Upper lobe of left lung (tissue), 4 donors: Measurements from ENCODE around the gene MARCKS.

Experiments
- EP300 ChIP-seq, 4 donors: sonication (generic); formaldehyde crosslinking; IDR thresholded peaks; one replicate each; pipeline ENCODE4 v1.5.1; 2017; ENCODE audit warnings: antibody characterized with exemption in 4 of 4, control low read depth in 2 of 4
- POLR2A ChIP-seq, 4 donors: fragments of 450-650 bp; IDR thresholded peaks; one replicate each; pipeline ENCODE4 v1.5.1; 2016 to 2017; ENCODE audit warnings: antibody characterized with exemption in 4 of 4, mild to moderate bottlenecking in 2 of 4
- POLR2AphosphoS5 ChIP-seq, 2 donors: sonication (generic); formaldehyde crosslinking; IDR thresholded peaks; one replicate each; pipeline ENCODE4 v1.5.1; 2017; ENCODE audit warnings: antibody characterized with exemption in 2 of 2
- TF ChIP-seq, protein P1 (sequence below), 6 experiments: fragments of 450-650 bp in 4 of 6; fragments of 200-600 bp in 2 of 6; sonication (generic) in 2 of 6; IDR thresholded peaks; one replicate each; pipeline ENCODE4 v1.5.1; 2016 to 2019; ENCODE audit warnings: antibody characterized with exemption in 6 of 6

- TF ChIP-seq, protein P1, sequence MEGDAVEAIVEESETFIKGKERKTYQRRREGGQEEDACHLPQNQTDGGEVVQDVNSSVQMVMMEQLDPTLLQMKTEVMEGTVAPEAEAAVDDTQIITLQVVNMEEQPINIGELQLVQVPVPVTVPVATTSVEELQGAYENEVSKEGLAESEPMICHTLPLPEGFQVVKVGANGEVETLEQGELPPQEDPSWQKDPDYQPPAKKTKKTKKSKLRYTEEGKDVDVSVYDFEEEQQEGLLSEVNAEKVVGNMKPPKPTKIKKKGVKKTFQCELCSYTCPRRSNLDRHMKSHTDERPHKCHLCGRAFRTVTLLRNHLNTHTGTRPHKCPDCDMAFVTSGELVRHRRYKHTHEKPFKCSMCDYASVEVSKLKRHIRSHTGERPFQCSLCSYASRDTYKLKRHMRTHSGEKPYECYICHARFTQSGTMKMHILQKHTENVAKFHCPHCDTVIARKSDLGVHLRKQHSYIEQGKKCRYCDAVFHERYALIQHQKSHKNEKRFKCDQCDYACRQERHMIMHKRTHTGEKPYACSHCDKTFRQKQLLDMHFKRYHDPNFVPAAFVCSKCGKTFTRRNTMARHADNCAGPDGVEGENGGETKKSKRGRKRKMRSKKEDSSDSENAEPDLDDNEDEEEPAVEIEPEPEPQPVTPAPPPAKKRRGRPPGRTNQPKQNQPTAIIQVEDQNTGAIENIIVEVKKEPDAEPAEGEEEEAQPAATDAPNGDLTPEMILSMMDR (IDR thresholded peaks at IDR 0.05): no peak
- TF ChIP-seq EP300 (IDR thresholded peaks at IDR 0.05) (no peak), POLR2A (IDR thresholded peaks at IDR 0.05) (no peak), POLR2AphosphoS5 (IDR thresholded peaks at IDR 0.05) (no peak)
These were observed 51.7 kb downstream of the MARCKS start for GRCh38 chr6:113908801-113909200.
